ENCODE results near the gene PIP5K1B. TPM values are rescaled to one million over a fixed set of nuclear protein-coding genes. Genes with fewer than 3 reads are reported as not detected.

The PIP5K1B gene
- total and polyA plus RNA-seq, 4 experiments from 2014 or later = 0.12 to 0.25 TPM; not detected in 2

- intact Hi-C loops (cut with micrococcal nuclease) = loop anchor here (5.0 kb wide), 2 partner anchors 115 to 200 kb away; no protein-coding TSS in a partner anchor
- Mint-ChIP-seq H3K27ac (no peak overlapping the region), H3K27me3 (peaks cover 0 to 3% of the 10 kb centered on the region in 2 donors), H3K9me3 (no peaks in the 10 kb centered on the region), H3K4me1 (peaks cover 4 to 12% (median 7%) of the 10 kb centered on the region in 4 donors), H3K36me3 (peaks cover 0 to under 1% of the 10 kb centered on the region in 2 donors), H3K4me3 (peak overlapping the region in 6 of 8 donors; percentile 8 to 63 (median 52))
- H3K4me1 ChIP-seq (ENCODE audit: insufficient read depth, low read length) = peaks cover 64% of the 10 kb centered on the region
- no peak for DNase-seq
- CTCF ChIA-PET (ENCODE audit: partially characterized antibody) = no interaction called here
- no peak overlapping the region for H3K4me3 ChIP-seq (ENCODE audit: low read length in 2 of 2)
- POLR2A ChIA-PET (ENCODE audit: partially characterized antibody) = no interaction called here
- H3K27me3 ChIP-seq (ENCODE audit: insufficient read depth, low read length) = no peaks in the 10 kb centered on the region
- no peaks in the 10 kb centered on the region for H3K9me3 ChIP-seq (ENCODE audit: control insufficient read depth in 1 of 2, low read length in 2 of 2)
- H3K36me3 ChIP-seq (ENCODE audit: insufficient read depth, low read length) = no peaks in the 10 kb centered on the region
- no peak overlapping the region for H3K27ac ChIP-seq (ENCODE audit: low read depth, low read length)
Measured at GRCh38 chr9:68781928-68782327, 76.9 kb downstream of the PIP5K1B start.

GRCh38 chr9:68782546-68782945 lies 77.5 kb downstream of the PIP5K1B start:
- Histone ChIP-seq H3K27me3 (ENCODE audit: insufficient read depth, low read length) (no peaks in the 10 kb centered on the region), H3K36me3 (ENCODE audit: insufficient read depth, low read length) (no peaks in the 10 kb centered on the region), H3K9me3 (ENCODE audit: control insufficient read depth in 1 of 2, low read length in 2 of 2) (no peaks in the 10 kb centered on the region), H3K4me1 (ENCODE audit: insufficient read depth, low read length) (peaks cover 64% of the 10 kb centered on the region), H3K27ac (ENCODE audit: low read depth, low read length) (no peak overlapping the region), H3K4me3 (ENCODE audit: low read length in 2 of 2) (no peak overlapping the region)
- Mint-ChIP-seq H3K9me3 (no peaks in the 10 kb centered on the region), H3K4me1 (peaks cover 4 to 12% (median 7%) of the 10 kb centered on the region in 4 donors), H3K36me3 (peaks cover 2 to 3% of the 10 kb centered on the region in 2 donors), H3K27ac (no peak overlapping the region), H3K4me3 (no peak overlapping the region), H3K27me3 (no peaks in the 10 kb centered on the region)
- DNase-seq = no peak
- ChIA-PET CTCF (ENCODE audit: partially characterized antibody) (interaction anchor here (1.2 kb wide), 1 partner anchor 217 kb away, joined by 4 read pairs; no protein-coding TSS in a partner anchor), POLR2A (ENCODE audit: partially characterized antibody) (interaction anchor here (0.8 kb wide), 1 partner anchor 113 kb away, joined by 3 read pairs; no protein-coding TSS in a partner anchor)
- intact Hi-C loops (cut with micrococcal nuclease) = loop anchor here (5.0 kb wide), 2 partner anchors 115 to 200 kb away; no protein-coding TSS in a partner anchor

GRCh38 chr9:68785965-68786364 lies 80.9 kb downstream of the PIP5K1B start:
- Mint-ChIP-seq H3K27ac (peak overlapping the region in 2 of 7 donors; percentile 48 to 61), H3K4me3 (no peak overlapping the region), H3K36me3 (peaks cover 2 to 3% of the 10 kb centered on the region in 2 donors), H3K27me3 (no peaks in the 10 kb centered on the region), H3K4me1 (peaks cover 4 to 12% (median 7%) of the 10 kb centered on the region in 4 donors), H3K9me3 (no peaks in the 10 kb centered on the region)
- no peaks in the 10 kb centered on the region for H3K27me3 ChIP-seq (ENCODE audit: insufficient read depth, low read length)
- intact Hi-C loops (cut with micrococcal nuclease) = no loop called here
- no peaks in the 10 kb centered on the region for H3K9me3 ChIP-seq (ENCODE audit: control insufficient read depth in 1 of 2, low read length in 2 of 2)
- H3K4me1 ChIP-seq (ENCODE audit: insufficient read depth, low read length) = peaks cover 49% of the 10 kb centered on the region
- DNase-seq = no peak
- H3K27ac ChIP-seq (ENCODE audit: low read depth, low read length) = no peak overlapping the region
- ChIA-PET POLR2A (ENCODE audit: partially characterized antibody) (no interaction called here), CTCF (ENCODE audit: partially characterized antibody) (no interaction called here)
- H3K4me3 ChIP-seq (ENCODE audit: low read length in 2 of 2) = no peak overlapping the region
- no peaks in the 10 kb centered on the region for H3K36me3 ChIP-seq (ENCODE audit: insufficient read depth, low read length)

GRCh38 chr9:68791169-68791568 lies 86.1 kb downstream of the PIP5K1B start:
- no peak overlapping the region for H3K4me3 ChIP-seq (ENCODE audit: low read length in 2 of 2)
- Mint-ChIP-seq H3K4me1 (no peaks in the 10 kb centered on the region), H3K27ac (no peak overlapping the region), H3K27me3 (no peaks in the 10 kb centered on the region), H3K4me3 (no peak overlapping the region), H3K36me3 (peaks cover 2 to 3% of the 10 kb centered on the region in 2 donors), H3K9me3 (no peaks in the 10 kb centered on the region)
- no peaks in the 10 kb centered on the region for H3K36me3 ChIP-seq (ENCODE audit: insufficient read depth, low read length)
- H3K4me1 ChIP-seq (ENCODE audit: insufficient read depth, low read length) = no peaks in the 10 kb centered on the region
- CTCF ChIA-PET (ENCODE audit: partially characterized antibody) = no interaction called here
- intact Hi-C loops (cut with micrococcal nuclease) = no loop called here
- no peaks in the 10 kb centered on the region for H3K27me3 ChIP-seq (ENCODE audit: insufficient read depth, low read length)
- H3K27ac ChIP-seq (ENCODE audit: low read depth, low read length) = no peak overlapping the region
- POLR2A ChIA-PET (ENCODE audit: partially characterized antibody) = no interaction called here
- H3K9me3 ChIP-seq (ENCODE audit: control insufficient read depth in 1 of 2, low read length in 2 of 2) = no peaks in the 10 kb centered on the region
- no peak for DNase-seq

- intact Hi-C loops (cut with micrococcal nuclease) = no loop called here
- POLR2A ChIA-PET (ENCODE audit: partially characterized antibody) = no interaction called here
- no peak for DNase-seq
- H3K9me3 Mint-ChIP-seq = no peaks in the 10 kb centered on the region
- H3K27ac Mint-ChIP-seq = no peak overlapping the region
- Histone ChIP-seq H3K27ac (ENCODE audit: low read depth, low read length) (no peak overlapping the region), H3K27me3 (ENCODE audit: insufficient read depth, low read length) (no peaks in the 10 kb centered on the region), H3K4me1 (ENCODE audit: insufficient read depth, low read length) (no peaks in the 10 kb centered on the region), H3K36me3 (ENCODE audit: insufficient read depth, low read length) (no peaks in the 10 kb centered on the region), H3K4me3 (ENCODE audit: low read length in 2 of 2) (no peak overlapping the region), H3K9me3 (ENCODE audit: control insufficient read depth in 1 of 2, low read length in 2 of 2) (no peaks in the 10 kb centered on the region)
- H3K27me3 Mint-ChIP-seq = peaks cover 2 to 8% of the 10 kb centered on the region in 2 donors
- CTCF ChIA-PET (ENCODE audit: partially characterized antibody) = interaction anchor here (1.1 kb wide), 1 partner anchor 12 kb away, joined by 3 read pairs; no protein-coding TSS in a partner anchor
- no peak overlapping the region for H3K4me3 Mint-ChIP-seq
- H3K36me3 Mint-ChIP-seq = no peaks in the 10 kb centered on the region
- H3K4me1 Mint-ChIP-seq = peaks cover 0 to 1% (median 0%) of the 10 kb centered on the region in 4 donors
Measured at GRCh38 chr9:68793605-68794343, 88.7 kb downstream of the PIP5K1B start.

- H3K9me3 Mint-ChIP-seq = no peaks in the 10 kb centered on the region
- no peak overlapping the region for H3K27ac Mint-ChIP-seq
- no peaks in the 10 kb centered on the region for H3K36me3 Mint-ChIP-seq
- ChIA-PET POLR2A (ENCODE audit: partially characterized antibody) (no interaction called here), CTCF (ENCODE audit: partially characterized antibody) (no interaction called here)
- H3K4me3 ChIP-seq (ENCODE audit: low read length in 2 of 2) = no peak overlapping the region
- no peak for DNase-seq
- H3K27me3 Mint-ChIP-seq = peaks cover 3 to 8% of the 10 kb centered on the region in 2 donors
- no peaks in the 10 kb centered on the region for H3K36me3 ChIP-seq (ENCODE audit: insufficient read depth, low read length)
- H3K27ac ChIP-seq (ENCODE audit: low read depth, low read length) = no peak overlapping the region
- intact Hi-C loops (cut with micrococcal nuclease) = no loop called here
- H3K27me3 ChIP-seq (ENCODE audit: insufficient read depth, low read length) = no peaks in the 10 kb centered on the region
- H3K4me1 Mint-ChIP-seq = peaks cover 0 to 1% (median 0%) of the 10 kb centered on the region in 4 donors
- no peaks in the 10 kb centered on the region for H3K9me3 ChIP-seq (ENCODE audit: control insufficient read depth in 1 of 2, low read length in 2 of 2)
- no peak overlapping the region for H3K4me3 Mint-ChIP-seq
- no peaks in the 10 kb centered on the region for H3K4me1 ChIP-seq (ENCODE audit: insufficient read depth, low read length)
Measured at GRCh38 chr9:68794898-68795297, 89.9 kb downstream of the PIP5K1B start.

- Mint-ChIP-seq H3K4me1 (peaks cover 0 to 1% (median 0%) of the 10 kb centered on the region in 4 donors), H3K9me3 (no peaks in the 10 kb centered on the region), H3K27ac (no peak overlapping the region), H3K36me3 (no peaks in the 10 kb centered on the region), H3K4me3 (no peak overlapping the region), H3K27me3 (peaks cover 3 to 8% of the 10 kb centered on the region in 2 donors)
- CTCF ChIA-PET (ENCODE audit: partially characterized antibody) = no interaction called here
- intact Hi-C loops (cut with micrococcal nuclease) = no loop called here
- POLR2A ChIA-PET (ENCODE audit: partially characterized antibody) = no interaction called here
- DNase-seq = no peak
- Histone ChIP-seq H3K4me1 (ENCODE audit: insufficient read depth, low read length) (no peaks in the 10 kb centered on the region), H3K27ac (ENCODE audit: low read depth, low read length) (no peak overlapping the region), H3K9me3 (ENCODE audit: control insufficient read depth in 1 of 2, low read length in 2 of 2) (no peaks in the 10 kb centered on the region), H3K27me3 (ENCODE audit: insufficient read depth, low read length) (no peaks in the 10 kb centered on the region), H3K36me3 (ENCODE audit: insufficient read depth, low read length) (no peaks in the 10 kb centered on the region), H3K4me3 (ENCODE audit: low read length in 2 of 2) (no peak overlapping the region)
Measured at GRCh38 chr9:68795411-68795810, 90.4 kb downstream of the PIP5K1B start.

All from CD4-positive, alpha-beta memory T cell (primary cell).